Kidney epithelial cell (primary cell): Measurements from ENCODE around the gene ARHGAP32. TPM values are rescaled to one million over a fixed set of nuclear protein-coding genes. Genes with fewer than 3 reads are reported as not detected.

ENCODE experiments used
- DNase-seq: peaks from one replicate; pipeline ENCODE4 v3.0.0-alpha.2; 2010; ENCODE audit warnings: low read depth
- H3K27me3 ChIP-seq: 2 replicates; pipeline ENCODE4 v1.6.0; 2011; ENCODE audit warnings: low read length; ENCODE audit not compliant: control insufficient read depth, insufficient read depth
- H3K36me3 ChIP-seq: 2 replicates; pipeline ENCODE4 v1.5.1; 2011; ENCODE audit warnings: low read length; ENCODE audit not compliant: control insufficient read depth, insufficient read depth
- H3K4me3 ChIP-seq: 2 replicates; pipeline ENCODE4 v1.5.1; 2011; ENCODE audit warnings: low read depth, mild to moderate bottlenecking, control low read depth, low read length
- total RNA-seq: library from RNA; depleted of rRNA; stranded (reverse); fragments of >200 nt; gene quantifications from 2 replicates; pipeline ENCODE4 v1.2.3, GENCODE V29; 2015
- TF ChIP-seq, protein P1 (sequence below): IDR thresholded peaks from 2 replicates; pipeline ENCODE4 v1.5.1; 2011; ENCODE audit warnings: mild to moderate bottlenecking, moderate library complexity, low read length, control low read depth, inconsistent platforms; ENCODE audit not compliant: insufficient read depth, poor library complexity, severe bottlenecking

The ARHGAP32 gene
- total RNA-seq, 1 donor from 2014 or later: 15.4 TPM

DNA sequence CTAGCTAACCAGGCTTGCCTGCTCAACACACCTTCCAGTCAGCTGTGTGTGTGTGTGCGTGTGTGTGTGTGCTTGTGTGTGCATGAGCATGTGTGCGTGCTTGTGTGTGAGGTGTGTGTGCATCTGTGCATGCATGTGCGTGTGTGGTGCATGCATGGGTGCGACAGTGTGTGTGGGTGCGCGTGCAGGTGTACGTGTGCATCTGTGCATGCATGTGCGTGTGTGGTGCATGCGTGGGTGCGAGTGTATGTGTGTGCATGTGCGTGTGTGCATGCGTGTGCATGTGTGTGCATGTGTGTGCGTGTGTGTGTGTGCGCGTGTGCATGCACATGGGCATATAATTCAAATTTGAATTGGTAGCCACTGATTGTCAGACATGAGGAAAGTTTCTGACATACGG, 239.0 kb downstream of the ARHGAP32 start:
- Histone ChIP-seq H3K36me3 (no peaks in the 10 kb centered on the region), H3K27me3 (no peaks in the 10 kb centered on the region), H3K4me3 (no peak overlapping the region)
- DNase-seq: no peak
- TF ChIP-seq, protein P1, sequence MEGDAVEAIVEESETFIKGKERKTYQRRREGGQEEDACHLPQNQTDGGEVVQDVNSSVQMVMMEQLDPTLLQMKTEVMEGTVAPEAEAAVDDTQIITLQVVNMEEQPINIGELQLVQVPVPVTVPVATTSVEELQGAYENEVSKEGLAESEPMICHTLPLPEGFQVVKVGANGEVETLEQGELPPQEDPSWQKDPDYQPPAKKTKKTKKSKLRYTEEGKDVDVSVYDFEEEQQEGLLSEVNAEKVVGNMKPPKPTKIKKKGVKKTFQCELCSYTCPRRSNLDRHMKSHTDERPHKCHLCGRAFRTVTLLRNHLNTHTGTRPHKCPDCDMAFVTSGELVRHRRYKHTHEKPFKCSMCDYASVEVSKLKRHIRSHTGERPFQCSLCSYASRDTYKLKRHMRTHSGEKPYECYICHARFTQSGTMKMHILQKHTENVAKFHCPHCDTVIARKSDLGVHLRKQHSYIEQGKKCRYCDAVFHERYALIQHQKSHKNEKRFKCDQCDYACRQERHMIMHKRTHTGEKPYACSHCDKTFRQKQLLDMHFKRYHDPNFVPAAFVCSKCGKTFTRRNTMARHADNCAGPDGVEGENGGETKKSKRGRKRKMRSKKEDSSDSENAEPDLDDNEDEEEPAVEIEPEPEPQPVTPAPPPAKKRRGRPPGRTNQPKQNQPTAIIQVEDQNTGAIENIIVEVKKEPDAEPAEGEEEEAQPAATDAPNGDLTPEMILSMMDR: no peak

DNA sequence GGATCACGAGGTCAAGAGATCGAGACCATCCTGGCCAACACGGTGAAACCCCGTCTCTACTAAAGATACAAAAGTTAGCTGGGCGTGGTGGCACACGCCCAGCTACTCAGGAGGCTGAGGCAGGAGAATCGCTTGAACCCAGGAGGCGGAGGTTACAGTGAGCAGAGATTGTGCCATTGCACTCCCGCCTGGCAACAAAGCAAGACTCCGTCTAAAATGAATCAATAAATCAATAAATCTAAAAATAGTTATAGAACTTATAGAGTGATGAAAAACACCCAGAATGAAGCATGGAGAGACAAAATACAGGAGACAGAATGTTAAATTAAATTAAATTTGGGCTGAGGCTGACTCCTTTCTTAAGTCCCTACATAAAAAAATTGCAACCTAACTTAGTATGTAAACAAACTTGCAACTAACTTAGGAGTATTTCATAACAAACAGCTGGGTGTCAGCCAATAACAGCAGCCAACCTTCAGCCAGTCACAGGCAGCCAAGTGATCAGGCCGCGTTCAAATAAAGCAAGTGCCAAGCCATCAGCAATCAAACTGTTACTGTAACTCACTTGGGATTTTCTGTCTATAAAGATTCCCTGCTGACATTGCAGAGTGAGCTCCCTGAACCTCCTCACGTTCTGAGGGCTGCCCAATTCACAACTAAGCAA, 242.2 kb downstream of the ARHGAP32 start:
- no peak for DNase-seq
- Histone ChIP-seq H3K36me3 (no peaks in the 10 kb centered on the region), H3K4me3 (no peak overlapping the region), H3K27me3 (no peaks in the 10 kb centered on the region)
- TF ChIP-seq, protein P1: no peak

DNA sequence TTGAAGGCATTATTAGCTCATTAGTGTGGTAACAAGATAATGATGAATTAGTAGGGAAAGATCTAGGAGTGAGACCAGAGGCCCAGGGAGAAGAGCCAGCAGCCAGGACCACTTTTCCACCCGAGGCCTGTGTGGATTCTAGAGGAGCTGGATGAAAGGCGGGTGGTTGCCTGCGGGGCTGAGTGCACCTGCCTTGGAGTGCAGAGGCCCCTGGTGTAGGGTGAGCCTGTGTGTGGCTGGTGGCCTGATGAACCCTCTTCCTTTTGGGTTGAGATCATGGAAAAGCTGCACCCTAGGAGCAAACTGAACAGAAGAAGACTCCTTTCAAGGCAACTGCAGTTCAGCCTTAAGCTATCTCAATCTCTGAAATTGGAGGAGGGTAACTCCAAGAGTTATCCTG, 243.5 kb downstream of the ARHGAP32 start:
- Histone ChIP-seq H3K36me3 (no peaks in the 10 kb centered on the region), H3K4me3 (no peak overlapping the region), H3K27me3 (no peaks in the 10 kb centered on the region)
- no peak for DNase-seq
- TF ChIP-seq, protein P1: no peak

DNA sequence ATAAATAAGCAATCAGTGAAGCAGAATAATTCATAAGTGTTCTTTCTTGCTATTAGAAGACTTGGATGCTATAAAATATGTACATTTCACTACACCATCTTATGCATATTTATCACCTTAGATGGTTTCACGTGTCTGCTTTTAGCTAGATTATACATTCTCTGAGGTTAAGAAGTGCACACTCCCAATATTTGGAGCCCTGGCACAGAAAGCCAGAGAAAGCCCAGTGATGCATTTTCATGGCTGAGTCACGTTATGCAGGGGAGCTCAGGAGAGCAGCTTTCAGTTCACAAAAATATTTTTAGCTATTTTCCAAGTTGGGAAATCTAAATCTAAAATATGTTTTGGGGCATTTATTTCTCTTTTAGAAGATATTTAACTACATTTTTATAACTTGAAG, 244.4 kb downstream of the ARHGAP32 start:
- H3K27me3 ChIP-seq: no peaks in the 10 kb centered on the region
- TF ChIP-seq, protein P1: no peak
- H3K4me3 ChIP-seq: no peak overlapping the region
- DNase-seq: no peak
- no peaks in the 10 kb centered on the region for H3K36me3 ChIP-seq

DNA sequence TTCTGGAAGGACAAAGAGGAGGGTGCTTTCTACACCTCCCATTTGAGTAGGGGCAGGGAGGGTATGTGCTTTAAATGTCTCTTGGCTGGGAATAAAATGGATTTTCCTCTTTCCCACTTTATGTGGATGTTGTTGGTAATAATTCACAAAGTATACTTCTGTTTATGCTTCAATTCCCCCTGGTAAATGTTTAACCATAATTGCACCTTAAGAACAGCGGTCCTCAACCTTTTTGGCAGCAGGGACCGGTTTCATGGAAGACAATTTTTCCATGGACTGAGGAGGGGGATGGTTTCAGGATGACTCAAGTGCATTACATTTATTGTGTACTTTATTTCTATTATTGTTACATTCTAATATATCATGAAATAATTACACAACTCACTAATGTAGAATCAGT, 245.5 kb downstream of the ARHGAP32 start:
- TF ChIP-seq, protein P1: no peak
- no peak for DNase-seq
- peaks cover 3% of the 10 kb centered on the region for H3K27me3 ChIP-seq

DNA sequence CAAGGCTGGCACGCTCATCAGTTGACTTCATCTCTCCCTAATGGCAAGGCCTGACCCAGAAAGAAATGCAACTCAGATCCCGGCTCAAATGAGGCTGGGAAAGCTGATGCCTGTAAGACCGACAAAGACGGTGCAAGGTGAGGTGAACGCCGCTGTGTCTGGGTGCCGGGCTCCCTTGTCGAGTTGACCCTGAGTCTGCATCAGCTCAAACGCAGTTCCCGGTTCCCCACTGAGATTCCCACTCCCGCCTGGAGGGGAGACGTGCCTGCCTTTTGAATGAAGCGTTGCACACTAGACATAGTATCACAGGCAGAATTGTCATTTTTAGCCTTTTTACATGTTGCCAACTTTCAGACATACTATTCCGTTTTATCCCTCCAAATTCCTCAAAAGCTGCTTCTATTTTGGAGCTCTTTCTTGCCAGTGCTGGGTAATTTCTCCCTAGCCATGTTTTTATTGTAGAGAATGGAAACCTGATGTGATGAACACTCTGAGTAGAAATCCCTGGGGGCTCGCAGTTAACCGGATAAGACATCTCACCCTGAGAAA, 248.6 kb downstream of the ARHGAP32 start:
- TF ChIP-seq, protein P1: no peak
- DNase-seq: no peak
- Histone ChIP-seq H3K27me3 (peaks cover 7% of the 10 kb centered on the region), H3K4me3 (no peak overlapping the region), H3K36me3 (no peaks in the 10 kb centered on the region)

More for the DNA sequence above, 245.5 kb downstream of the ARHGAP32 start:
- Histone ChIP-seq H3K36me3 (no peaks in the 10 kb centered on the region), H3K4me3 (no peak overlapping the region)
